ENCODE data around the gene BAZ1B. TPM values are rescaled to one million over a fixed set of nuclear protein-coding genes. Genes with fewer than 3 reads are reported as not detected.
A peak's percentile ranks its signal among the peaks of the same experiment; 100 is the strongest.
"Not testable (repeated sequence)": the region's sequence is repeated elsewhere in the genome, so short reads cannot be mapped to it uniquely, and the experiment has no call there.

Gene BAZ1B
- total and polyA plus RNA-seq, 5 donors from 2014 or later: 13.0 to 61.8 (median 13.9) TPM

DNA sequence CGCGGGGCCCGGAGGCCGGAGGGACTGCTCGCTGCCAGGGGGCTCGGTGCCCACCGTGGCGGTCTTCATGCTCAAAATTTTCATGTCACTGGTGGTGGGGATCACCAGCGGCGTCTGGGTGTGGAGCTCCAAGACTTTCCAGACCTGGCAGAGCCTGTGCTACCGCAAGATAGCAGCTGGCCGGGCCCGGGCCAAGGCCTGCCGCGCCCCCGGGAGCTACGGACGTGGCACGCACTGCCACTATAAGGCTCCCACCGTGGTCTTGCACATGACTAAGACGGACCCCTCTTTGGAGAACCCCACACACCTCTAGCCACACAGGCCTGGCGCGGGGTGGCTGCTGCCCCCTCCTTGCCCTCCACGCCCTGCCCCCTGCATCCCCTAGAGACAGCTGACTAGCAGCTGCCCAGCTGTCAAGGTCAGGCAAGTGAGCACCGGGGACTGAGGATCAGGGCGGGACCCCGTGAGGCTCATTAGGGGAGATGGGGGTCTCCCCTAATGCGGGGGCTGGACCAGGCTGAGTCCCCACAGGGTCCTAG is 86.6 kb downstream of the BAZ1B start:
- Mint-ChIP-seq H3K36me3 (peaks cover 10% of the 10 kb centered on the region), H3K9me3 (peaks cover 0 to 3% (median 0%) of the 10 kb centered on the region in 7 donors), H3K4me1 (peaks cover 0 to 4% (median 0%) of the 10 kb centered on the region in 4 donors), H3K27ac (no peak overlapping the region), H3K27me3 (peaks cover 6% of the 10 kb centered on the region), H3K4me3 (no peak overlapping the region)
- H3K9me3 ChIP-seq (ENCODE audit: control insufficient read depth in 2 of 2, low read length in 2 of 2): no peaks in the 10 kb centered on the region
- no peak for DNase-seq
- no peak overlapping the region for H3K4me3 ChIP-seq (ENCODE audit: low read depth, low read length)
- no peaks in the 10 kb centered on the region for H3K27me3 ChIP-seq (ENCODE audit: control insufficient read depth, insufficient read depth, low read length)
- no peak for ATAC-seq (ENCODE audit: low read depth in 2 of 2)
- peaks cover 9% of the 10 kb centered on the region for H3K36me3 ChIP-seq (ENCODE audit: control insufficient read depth, insufficient read depth, low read length)
- H3K4me1 ChIP-seq (ENCODE audit: control insufficient read depth, insufficient read depth, low read length, poor library complexity, severe bottlenecking): peaks cover 3% of the 10 kb centered on the region
- no peak overlapping the region for H3K27ac ChIP-seq (ENCODE audit: insufficient read depth, low read length, poor library complexity, severe bottlenecking)

DNA sequence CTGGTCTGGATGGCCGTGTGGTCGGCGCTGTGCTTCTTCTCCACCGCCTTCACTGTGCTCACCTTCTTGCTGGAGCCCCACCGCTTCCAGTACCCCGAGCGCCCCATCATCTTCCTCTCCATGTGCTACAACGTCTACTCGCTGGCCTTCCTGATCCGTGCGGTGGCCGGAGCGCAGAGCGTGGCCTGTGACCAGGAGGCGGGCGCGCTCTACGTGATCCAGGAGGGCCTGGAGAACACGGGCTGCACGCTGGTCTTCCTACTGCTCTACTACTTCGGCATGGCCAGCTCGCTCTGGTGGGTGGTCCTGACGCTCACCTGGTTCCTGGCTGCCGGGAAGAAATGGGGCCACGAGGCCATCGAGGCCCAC is 87.4 kb downstream of the BAZ1B start:
- Histone ChIP-seq H3K36me3 (ENCODE audit: control insufficient read depth, insufficient read depth, low read length) (peaks cover 2% of the 10 kb centered on the region), H3K27me3 (ENCODE audit: control insufficient read depth, insufficient read depth, low read length) (no peaks in the 10 kb centered on the region), H3K27ac (ENCODE audit: insufficient read depth, low read length, poor library complexity, severe bottlenecking) (no peak overlapping the region), H3K4me1 (ENCODE audit: control insufficient read depth, insufficient read depth, low read length, poor library complexity, severe bottlenecking) (peaks cover 3% of the 10 kb centered on the region), H3K9me3 (ENCODE audit: control insufficient read depth in 2 of 2, low read length in 2 of 2) (no peaks in the 10 kb centered on the region), H3K4me3 (ENCODE audit: low read depth, low read length) (no peak overlapping the region)
- ATAC-seq (ENCODE audit: low read depth in 2 of 2): no peak
- Mint-ChIP-seq H3K9me3 (peaks cover 0 to 3% (median 0%) of the 10 kb centered on the region in 7 donors), H3K4me1 (peaks cover 0 to 8% (median 1%) of the 10 kb centered on the region in 4 donors), H3K27ac (no peak overlapping the region), H3K27me3 (peaks cover 9% of the 10 kb centered on the region), H3K4me3 (peak overlapping the region in 3 of 4 donors; percentile 61 to 74 (median 63)), H3K36me3 (peaks cover 4% of the 10 kb centered on the region)
- no peak for DNase-seq

DNA sequence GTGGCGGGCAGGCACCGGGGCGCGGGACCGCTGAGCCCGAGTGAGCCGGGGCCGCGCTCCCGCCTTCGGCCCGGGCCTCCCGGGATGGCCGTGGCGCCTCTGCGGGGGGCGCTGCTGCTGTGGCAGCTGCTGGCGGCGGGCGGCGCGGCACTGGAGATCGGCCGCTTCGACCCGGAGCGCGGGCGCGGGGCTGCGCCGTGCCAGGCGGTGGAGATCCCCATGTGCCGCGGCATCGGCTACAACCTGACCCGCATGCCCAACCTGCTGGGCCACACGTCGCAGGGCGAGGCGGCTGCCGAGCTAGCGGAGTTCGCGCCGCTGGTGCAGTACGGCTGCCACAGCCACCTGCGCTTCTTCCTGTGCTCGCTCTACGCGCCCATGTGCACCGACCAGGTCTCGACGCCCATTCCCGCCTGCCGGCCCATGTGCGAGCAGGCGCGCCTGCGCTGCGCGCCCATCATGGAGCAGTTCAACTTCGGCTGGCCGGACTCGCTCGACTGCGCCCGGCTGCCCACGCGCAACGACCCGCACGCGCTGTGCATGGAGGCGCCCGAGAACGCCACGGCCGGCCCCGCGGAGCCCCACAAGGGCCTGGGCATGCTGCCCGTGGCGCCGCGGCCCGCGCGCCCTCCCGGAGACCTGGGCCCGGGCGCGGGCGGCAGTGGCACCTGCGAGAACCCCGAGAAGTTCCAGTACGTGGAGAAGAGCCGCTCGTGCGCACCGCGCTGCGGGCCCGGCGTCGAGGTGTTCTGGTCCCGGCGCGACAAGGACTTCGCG is 88.0 kb downstream of the BAZ1B start:
- Mint-ChIP-seq H3K4me1 (peaks cover 0 to 8% (median 1%) of the 10 kb centered on the region in 4 donors), H3K4me3 (peak overlapping the region in 1 of 4 donors; percentile 72), H3K36me3 (no peaks in the 10 kb centered on the region)

DNA sequence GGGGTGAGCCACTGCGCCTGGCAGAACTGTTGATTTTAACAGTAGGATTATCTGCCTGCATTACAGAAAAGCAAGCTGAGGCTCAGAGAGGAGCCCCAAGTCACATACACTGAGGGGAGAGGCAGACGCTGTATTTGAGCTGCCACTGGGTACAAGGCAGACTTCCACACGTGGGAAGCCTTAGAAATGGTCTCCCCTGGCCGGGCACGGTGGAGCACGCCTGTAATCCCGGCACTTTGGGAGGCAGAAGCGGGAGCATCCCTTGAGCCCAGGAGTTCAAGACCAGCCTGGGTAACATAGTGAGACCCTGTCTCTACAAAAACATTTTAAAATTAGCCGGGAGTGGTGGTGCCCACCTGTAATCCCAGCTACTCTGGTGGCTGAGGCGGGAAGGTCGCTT is 89.4 kb downstream of the BAZ1B start:
- Mint-ChIP-seq H3K9me3 (peaks cover 0 to 3% (median 0%) of the 10 kb centered on the region in 7 donors), H3K36me3 (no peaks in the 10 kb centered on the region), H3K27me3 (peaks cover 12% of the 10 kb centered on the region), H3K4me1 (peaks cover 0 to 8% (median 1%) of the 10 kb centered on the region in 4 donors), H3K27ac (no peak overlapping the region), H3K4me3 (peak overlapping the region; percentile 68 to 84 (median 75))
- Histone ChIP-seq H3K4me1 (ENCODE audit: control insufficient read depth, insufficient read depth, low read length, poor library complexity, severe bottlenecking) (peaks cover 3% of the 10 kb centered on the region), H3K36me3 (ENCODE audit: control insufficient read depth, insufficient read depth, low read length) (no peaks in the 10 kb centered on the region), H3K4me3 (ENCODE audit: low read depth, low read length) (no peak overlapping the region), H3K27ac (ENCODE audit: insufficient read depth, low read length, poor library complexity, severe bottlenecking) (no peak overlapping the region), H3K27me3 (ENCODE audit: control insufficient read depth, insufficient read depth, low read length) (no peaks in the 10 kb centered on the region), H3K9me3 (ENCODE audit: control insufficient read depth in 2 of 2, low read length in 2 of 2) (no peaks in the 10 kb centered on the region)
- no peak for DNase-seq
- no peak for ATAC-seq (ENCODE audit: low read depth in 2 of 2)

More for the DNA sequence above, 88.0 kb downstream of the BAZ1B start:
- Histone ChIP-seq H3K27me3 (ENCODE audit: control insufficient read depth, insufficient read depth, low read length) (no peaks in the 10 kb centered on the region), H3K4me1 (ENCODE audit: control insufficient read depth, insufficient read depth, low read length, poor library complexity, severe bottlenecking) (peaks cover 3% of the 10 kb centered on the region), H3K9me3 (ENCODE audit: control insufficient read depth in 2 of 2, low read length in 2 of 2) (no peaks in the 10 kb centered on the region), H3K4me3 (ENCODE audit: low read depth, low read length) (no peak overlapping the region), H3K36me3 (ENCODE audit: control insufficient read depth, insufficient read depth, low read length) (peaks cover under 1% of the 10 kb centered on the region), H3K27ac (ENCODE audit: insufficient read depth, low read length, poor library complexity, severe bottlenecking) (no peak overlapping the region)
- H3K27ac Mint-ChIP-seq: no peak overlapping the region
- ATAC-seq (ENCODE audit: low read depth in 2 of 2) (peak; percentile 8 to 20), DNase-seq (peak in 1 of 3 donors; percentile 46)
- peaks cover 12% of the 10 kb centered on the region for H3K27me3 Mint-ChIP-seq
- peaks cover 0 to 3% (median 0%) of the 10 kb centered on the region in 7 donors for H3K9me3 Mint-ChIP-seq

DNA sequence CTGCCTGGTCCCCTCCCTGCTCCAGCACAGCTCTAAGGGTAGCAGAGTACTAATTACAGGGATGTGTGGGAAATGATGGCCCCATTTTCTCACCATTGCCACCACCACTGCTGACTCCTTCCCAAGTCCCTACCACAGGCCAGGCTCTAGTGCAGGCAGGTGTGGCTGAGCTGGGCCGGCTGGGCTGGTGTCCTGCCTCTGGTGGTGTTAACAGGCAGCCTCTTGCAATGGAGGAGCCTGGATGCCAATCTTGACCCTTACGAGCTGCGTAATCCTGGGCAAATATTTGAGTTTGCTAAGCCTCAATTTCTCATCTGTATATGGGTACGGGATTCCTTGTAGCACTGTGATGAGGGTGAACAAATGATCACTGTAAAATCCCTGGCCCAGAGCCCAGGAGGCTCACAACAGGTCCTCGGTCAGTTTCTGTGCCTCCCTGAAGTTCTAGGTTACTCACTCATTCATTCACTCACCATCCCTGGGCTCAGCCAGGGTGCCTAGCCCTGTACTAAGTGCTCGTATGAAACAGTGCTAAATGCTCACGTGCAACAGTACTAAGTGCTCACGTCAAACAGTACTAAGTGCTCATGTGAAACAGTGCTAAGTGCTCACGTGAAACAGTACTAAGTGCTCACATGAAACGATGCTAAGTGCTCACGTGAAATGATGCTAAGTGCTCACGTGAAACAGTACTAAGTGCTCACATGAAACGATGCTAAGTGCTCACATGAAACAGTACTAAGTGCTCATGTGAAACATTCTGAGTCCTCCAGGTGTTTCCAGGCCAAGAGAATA is 90.9 kb downstream of the BAZ1B start:
- Mint-ChIP-seq H3K9me3 (peaks cover 0 to 3% (median 0%) of the 10 kb centered on the region in 7 donors), H3K27ac (no peak overlapping the region), H3K4me1 (peaks cover 0 to 8% (median 1%) of the 10 kb centered on the region in 4 donors), H3K27me3 (peaks cover 12% of the 10 kb centered on the region), H3K4me3 (peak overlapping the region in 1 of 4 donors; percentile 50), H3K36me3 (no peaks in the 10 kb centered on the region)
- Histone ChIP-seq H3K9me3 (ENCODE audit: control insufficient read depth in 2 of 2, low read length in 2 of 2) (no peaks in the 10 kb centered on the region), H3K4me3 (ENCODE audit: low read depth, low read length) (no peak overlapping the region), H3K4me1 (ENCODE audit: control insufficient read depth, insufficient read depth, low read length, poor library complexity, severe bottlenecking) (peaks cover 3% of the 10 kb centered on the region), H3K27ac (ENCODE audit: insufficient read depth, low read length, poor library complexity, severe bottlenecking) (no peak overlapping the region), H3K36me3 (ENCODE audit: control insufficient read depth, insufficient read depth, low read length) (no peaks in the 10 kb centered on the region), H3K27me3 (ENCODE audit: control insufficient read depth, insufficient read depth, low read length) (no peaks in the 10 kb centered on the region)
- ATAC-seq (ENCODE audit: low read depth in 2 of 2): no peak
- no peak for DNase-seq

DNA sequence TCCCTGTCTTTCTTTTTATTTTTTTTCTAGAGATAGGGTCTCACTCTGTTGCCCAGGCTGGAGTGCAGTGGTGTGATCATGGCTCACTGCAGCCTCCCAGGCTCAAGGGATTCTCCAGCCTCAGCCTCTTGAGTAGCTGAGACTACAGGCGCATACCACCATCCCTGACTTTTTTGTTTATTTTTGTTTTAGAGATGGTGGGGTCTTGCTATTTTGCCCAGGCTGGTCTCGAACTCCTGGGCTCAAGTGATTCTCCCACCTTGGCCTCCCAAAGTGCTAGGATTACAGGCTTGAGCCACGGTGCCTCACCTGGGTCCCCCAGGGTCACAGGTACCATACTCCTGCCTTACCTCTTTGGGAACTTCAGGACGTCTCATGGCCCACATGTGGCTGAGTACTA is 91.6 kb downstream of the BAZ1B start:
- H3K4me3 Mint-ChIP-seq; H3K36me3 Mint-ChIP-seq; H3K4me3 ChIP-seq (ENCODE audit: low read depth, low read length); DNase-seq; H3K27ac ChIP-seq (ENCODE audit: insufficient read depth, low read length, poor library complexity, severe bottlenecking); H3K27me3 ChIP-seq (ENCODE audit: control insufficient read depth, insufficient read depth, low read length); H3K9me3 ChIP-seq (ENCODE audit: control insufficient read depth in 2 of 2, low read length in 2 of 2); H3K27ac Mint-ChIP-seq; ATAC-seq (ENCODE audit: low read depth in 2 of 2); H3K4me1 ChIP-seq (ENCODE audit: control insufficient read depth, insufficient read depth, low read length, poor library complexity, severe bottlenecking); H3K36me3 ChIP-seq (ENCODE audit: control insufficient read depth, insufficient read depth, low read length); H3K4me1 Mint-ChIP-seq; H3K9me3 Mint-ChIP-seq: not testable (repeated sequence)
- H3K27me3 Mint-ChIP-seq: peaks cover 17% of the 10 kb centered on the region

DNA sequence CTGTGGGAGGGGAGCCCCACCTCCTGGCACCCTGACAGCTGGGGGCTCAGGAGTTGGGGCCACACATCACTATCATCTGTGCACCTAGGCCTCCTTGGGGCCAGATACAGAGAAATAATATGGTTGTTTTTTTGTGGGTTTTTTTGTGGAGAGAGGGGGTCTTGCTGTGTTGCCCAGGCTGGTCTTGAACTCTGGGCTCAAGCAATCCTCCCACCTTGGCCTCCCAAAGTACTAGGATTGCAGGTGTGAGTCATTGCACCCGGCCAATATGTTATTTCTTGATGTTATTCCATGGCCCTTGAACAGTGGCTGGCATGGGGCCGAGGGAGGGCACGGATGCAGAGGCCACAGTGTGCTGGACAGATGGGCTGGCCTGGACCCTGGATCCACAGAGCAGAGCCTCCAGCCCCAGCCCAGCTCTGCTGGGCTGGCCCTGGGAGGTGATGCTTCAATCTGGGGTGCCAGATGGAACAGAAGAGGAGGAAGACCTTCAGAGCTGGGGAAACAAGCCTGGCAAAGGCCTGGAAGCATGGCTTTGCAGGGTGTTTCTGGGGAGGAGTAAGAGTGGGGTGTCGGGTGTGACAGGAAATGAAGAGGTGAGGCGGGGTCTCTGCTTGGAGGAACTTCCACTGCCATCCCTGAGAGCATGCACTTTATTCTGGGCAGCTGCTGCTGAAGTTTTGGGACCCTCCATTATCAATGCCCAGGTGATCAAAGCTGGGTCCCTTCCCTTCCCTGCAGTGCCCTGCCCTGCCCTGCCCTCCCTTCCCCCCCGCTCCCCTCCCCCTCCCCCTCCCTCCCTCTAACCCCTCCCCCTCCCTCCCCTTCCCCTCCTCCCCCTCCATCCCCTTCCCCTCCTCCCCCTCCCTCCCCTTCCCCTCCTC is 92.2 kb downstream of the BAZ1B start:
- Mint-ChIP-seq H3K4me3 (peak overlapping the region in 1 of 4 donors; percentile 56), H3K36me3 (no peaks in the 10 kb centered on the region), H3K9me3 (peaks cover 0 to 3% (median 0%) of the 10 kb centered on the region in 7 donors), H3K4me1 (peaks cover 0 to 7% (median 1%) of the 10 kb centered on the region in 4 donors), H3K27ac (no peak overlapping the region), H3K27me3 (peaks cover 18% of the 10 kb centered on the region)
- DNase-seq (no peak), ATAC-seq (ENCODE audit: low read depth in 2 of 2) (no peak)
- no peaks in the 10 kb centered on the region for H3K9me3 ChIP-seq (ENCODE audit: control insufficient read depth in 2 of 2, low read length in 2 of 2)
- no peaks in the 10 kb centered on the region for H3K36me3 ChIP-seq (ENCODE audit: control insufficient read depth, insufficient read depth, low read length)
- H3K27me3 ChIP-seq (ENCODE audit: control insufficient read depth, insufficient read depth, low read length): no peaks in the 10 kb centered on the region
- H3K27ac ChIP-seq (ENCODE audit: insufficient read depth, low read length, poor library complexity, severe bottlenecking): no peak overlapping the region
- H3K4me3 ChIP-seq (ENCODE audit: low read depth, low read length): no peak overlapping the region
- peaks cover 3% of the 10 kb centered on the region for H3K4me1 ChIP-seq (ENCODE audit: control insufficient read depth, insufficient read depth, low read length, poor library complexity, severe bottlenecking)

Data from CD4-positive, CD25-positive, alpha-beta regulatory T cell (primary cell).